HepG2 (cell line): Measurements from ENCODE around the gene ITGB3. TPM values are rescaled to one million over a fixed set of nuclear protein-coding genes. Genes with fewer than 3 reads are reported as not detected.
A peak's percentile ranks its signal among the peaks of the same experiment; 100 is the strongest.

Source experiments
- FOXK2 ChIP-seq: fragments of 450-650 bp; IDR thresholded peaks from 2 replicates; pipeline ENCODE4 v1.6.1; 2016
- HOXA7 ChIP-seq: sonication (generic); formaldehyde crosslinking; IDR thresholded peaks from 2 replicates; pipeline ENCODE4 v1.8.1; 2022; ENCODE audit warnings: mild to moderate bottlenecking, missing genetic modification reagents, moderate library complexity
- JUNB ChIP-seq: sonication (generic); formaldehyde crosslinking; IDR thresholded peaks from 2 replicates; pipeline ENCODE4 v1.8.0; 2022; ENCODE audit warnings: missing genetic modification reagents, mild to moderate bottlenecking, borderline replicate concordance
- LCORL ChIP-seq, 2 experiments: fragments of 450-650 bp in 1 of 2; sonication (generic) in 1 of 2; formaldehyde crosslinking in 1 of 2; IDR thresholded peaks; 2 replicates each; pipeline versions ENCODE4 v1.5.0 to v1.6.1; 2017 to 2020; ENCODE audit warnings: antibody characterized with exemption in 1 of 2, missing genetic modification reagents in 1 of 2
- MTA1 ChIP-seq: sonication (generic); formaldehyde crosslinking; IDR thresholded peaks from 2 replicates; pipeline ENCODE4 v1.4.0; 2020; ENCODE audit warnings: missing genetic modification reagents, mild to moderate bottlenecking, borderline replicate concordance
- PHF21A ChIP-seq: sonication (generic); formaldehyde crosslinking; IDR thresholded peaks from 2 replicates; pipeline ENCODE4 v1.5.0; 2020; ENCODE audit warnings: mild to moderate bottlenecking, missing genetic modification reagents
- RBFOX2 ChIP-seq: fragments of 200-400 bp; formaldehyde crosslinking; IDR thresholded peaks from 2 replicates; pipeline ENCODE4 v1.6.1; 2017; ENCODE audit warnings: low read depth, mild to moderate bottlenecking, low read length
- ZBTB20 ChIP-seq: sonication (generic); formaldehyde crosslinking; IDR thresholded peaks from 2 replicates; pipeline ENCODE4 v1.8.1; 2023; ENCODE audit warnings: missing genetic modification reagents, low read depth, mild to moderate bottlenecking, borderline replicate concordance
- ZNF441 ChIP-seq: sonication (generic); formaldehyde crosslinking; IDR thresholded peaks from 2 replicates; pipeline ENCODE4 v1.7.0; 2021; ENCODE audit warnings: missing genetic modification reagents, borderline replicate concordance
- ZNF574 ChIP-seq: sonication (generic); formaldehyde crosslinking; IDR thresholded peaks from 2 replicates; pipeline ENCODE4 v1.4.0; 2020; ENCODE audit warnings: missing genetic modification reagents
- ZSCAN12 ChIP-seq: sonication (generic); formaldehyde crosslinking; IDR thresholded peaks from 2 replicates; pipeline ENCODE4 v1.9.0; 2021; ENCODE audit warnings: mild to moderate bottlenecking, missing genetic modification reagents
- polyA plus RNA-seq, 8 experiments: library from polyadenylated mRNA; depleted of rRNA in 3 of 8; stranded (reverse) in 7 of 8; unstranded in 1 of 8; fragments of >200 nt; fragmentation: Illumina TruSeq in 4 of 8; extraction: Trizol in 4 of 8; gene quantifications; 2 replicates each; pipeline versions ENCODE4 v1.2.1 to v1.2.3, GENCODE V29; 2011 to 2016; ENCODE audit warnings: low read depth in 4 of 8, missing spikeins in 1 of 8, mixed read lengths in 1 of 8; ENCODE audit not compliant: insufficient read depth in 1 of 8
- total RNA-seq, 5 experiments: library from RNA; depleted of rRNA; stranded (reverse); fragments of >200 nt; fragmentation: Illumina TruSeq; extraction: Trizol; gene quantifications; 2 replicates each; pipeline ENCODE4 v1.2.3, GENCODE V29; 2016; ENCODE audit warnings: low read depth in 1 of 5
- TF ChIP-seq, protein P1 (sequence below): sonication (generic); formaldehyde crosslinking; IDR thresholded peaks from 2 replicates; pipeline ENCODE4 v1.5.0; 2020; ENCODE audit warnings: mild to moderate bottlenecking, missing genetic modification reagents
- TF ChIP-seq, protein P2 (sequence below): sonication (generic); formaldehyde crosslinking; IDR thresholded peaks from 2 replicates; pipeline ENCODE4 v1.4.0; 2020; ENCODE audit warnings: missing genetic modification reagents, mild to moderate bottlenecking, borderline replicate concordance
- TF ChIP-seq, protein P3 (sequence below): sonication (generic); formaldehyde crosslinking; IDR thresholded peaks from 2 replicates; pipeline ENCODE4 v1.5.0; 2020; ENCODE audit warnings: mild to moderate bottlenecking, missing genetic modification reagents, moderate library complexity
- TF ChIP-seq, protein P4 (sequence below): sonication (generic); formaldehyde crosslinking; IDR thresholded peaks from 2 replicates; pipeline ENCODE4 v1.4.0; 2020; ENCODE audit warnings: mild to moderate bottlenecking, low read depth, missing genetic modification reagents

Gene ITGB3
- total and polyA plus RNA-seq, 2 of the 13 experiments (the other 11 are each of a cell fraction or from before 2014, with no cell fraction given), result 0.09 to 0.31 TPM

- TF ChIP-seq, protein P1, sequence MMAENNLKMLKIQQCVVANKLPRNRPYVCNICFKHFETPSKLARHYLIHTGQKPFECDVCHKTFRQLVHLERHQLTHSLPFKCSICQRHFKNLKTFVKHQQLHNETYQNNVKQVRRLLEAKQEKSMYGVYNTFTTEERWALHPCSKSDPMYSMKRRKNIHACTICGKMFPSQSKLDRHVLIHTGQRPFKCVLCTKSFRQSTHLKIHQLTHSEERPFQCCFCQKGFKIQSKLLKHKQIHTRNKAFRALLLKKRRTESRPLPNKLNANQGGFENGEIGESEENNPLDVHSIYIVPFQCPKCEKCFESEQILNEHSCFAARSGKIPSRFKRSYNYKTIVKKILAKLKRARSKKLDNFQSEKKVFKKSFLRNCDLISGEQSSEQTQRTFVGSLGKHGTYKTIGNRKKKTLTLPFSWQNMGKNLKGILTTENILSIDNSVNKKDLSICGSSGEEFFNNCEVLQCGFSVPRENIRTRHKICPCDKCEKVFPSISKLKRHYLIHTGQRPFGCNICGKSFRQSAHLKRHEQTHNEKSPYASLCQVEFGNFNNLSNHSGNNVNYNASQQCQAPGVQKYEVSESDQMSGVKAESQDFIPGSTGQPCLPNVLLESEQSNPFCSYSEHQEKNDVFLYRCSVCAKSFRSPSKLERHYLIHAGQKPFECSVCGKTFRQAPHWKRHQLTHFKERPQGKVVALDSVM, result peak; percentile 17; the same call in 1 of the 2 replicates
- TF ChIP-seq JUNB (CRISPR knock-in tag), result no peak
- TF ChIP-seq, protein P2, sequence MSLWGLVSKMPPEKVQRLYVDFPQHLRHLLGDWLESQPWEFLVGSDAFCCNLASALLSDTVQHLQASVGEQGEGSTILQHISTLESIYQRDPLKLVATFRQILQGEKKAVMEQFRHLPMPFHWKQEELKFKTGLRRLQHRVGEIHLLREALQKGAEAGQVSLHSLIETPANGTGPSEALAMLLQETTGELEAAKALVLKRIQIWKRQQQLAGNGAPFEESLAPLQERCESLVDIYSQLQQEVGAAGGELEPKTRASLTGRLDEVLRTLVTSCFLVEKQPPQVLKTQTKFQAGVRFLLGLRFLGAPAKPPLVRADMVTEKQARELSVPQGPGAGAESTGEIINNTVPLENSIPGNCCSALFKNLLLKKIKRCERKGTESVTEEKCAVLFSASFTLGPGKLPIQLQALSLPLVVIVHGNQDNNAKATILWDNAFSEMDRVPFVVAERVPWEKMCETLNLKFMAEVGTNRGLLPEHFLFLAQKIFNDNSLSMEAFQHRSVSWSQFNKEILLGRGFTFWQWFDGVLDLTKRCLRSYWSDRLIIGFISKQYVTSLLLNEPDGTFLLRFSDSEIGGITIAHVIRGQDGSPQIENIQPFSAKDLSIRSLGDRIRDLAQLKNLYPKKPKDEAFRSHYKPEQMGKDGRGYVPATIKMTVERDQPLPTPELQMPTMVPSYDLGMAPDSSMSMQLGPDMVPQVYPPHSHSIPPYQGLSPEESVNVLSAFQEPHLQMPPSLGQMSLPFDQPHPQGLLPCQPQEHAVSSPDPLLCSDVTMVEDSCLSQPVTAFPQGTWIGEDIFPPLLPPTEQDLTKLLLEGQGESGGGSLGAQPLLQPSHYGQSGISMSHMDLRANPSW, result no peak
- TF ChIP-seq RBFOX2, result no peak
- TF ChIP-seq LCORL (IDR thresholded peaks at IDR 0.05), result no peak
- peak; percentile 35; the same call in 1 of the 2 replicates for TF ChIP-seq LCORL (CRISPR knock-in tag; IDR thresholded peaks at IDR 0.05)
- TF ChIP-seq FOXK2, result no peak
- TF ChIP-seq ZNF441 (CRISPR knock-in tag), result peak; percentile 51; the same call in 1 of the 2 replicates
- TF ChIP-seq ZNF574, result peak; percentile 71
- TF ChIP-seq, protein P3, sequence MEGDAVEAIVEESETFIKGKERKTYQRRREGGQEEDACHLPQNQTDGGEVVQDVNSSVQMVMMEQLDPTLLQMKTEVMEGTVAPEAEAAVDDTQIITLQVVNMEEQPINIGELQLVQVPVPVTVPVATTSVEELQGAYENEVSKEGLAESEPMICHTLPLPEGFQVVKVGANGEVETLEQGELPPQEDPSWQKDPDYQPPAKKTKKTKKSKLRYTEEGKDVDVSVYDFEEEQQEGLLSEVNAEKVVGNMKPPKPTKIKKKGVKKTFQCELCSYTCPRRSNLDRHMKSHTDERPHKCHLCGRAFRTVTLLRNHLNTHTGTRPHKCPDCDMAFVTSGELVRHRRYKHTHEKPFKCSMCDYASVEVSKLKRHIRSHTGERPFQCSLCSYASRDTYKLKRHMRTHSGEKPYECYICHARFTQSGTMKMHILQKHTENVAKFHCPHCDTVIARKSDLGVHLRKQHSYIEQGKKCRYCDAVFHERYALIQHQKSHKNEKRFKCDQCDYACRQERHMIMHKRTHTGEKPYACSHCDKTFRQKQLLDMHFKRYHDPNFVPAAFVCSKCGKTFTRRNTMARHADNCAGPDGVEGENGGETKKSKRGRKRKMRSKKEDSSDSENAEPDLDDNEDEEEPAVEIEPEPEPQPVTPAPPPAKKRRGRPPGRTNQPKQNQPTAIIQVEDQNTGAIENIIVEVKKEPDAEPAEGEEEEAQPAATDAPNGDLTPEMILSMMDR, result peak; percentile 69
- no peak for TF ChIP-seq ZSCAN12 (CRISPR knock-in tag)
- 0 out of 2 replicates have a peak, but pooled peaks have one; percentile 30 for TF ChIP-seq ZBTB20 (CRISPR knock-in tag)
- TF ChIP-seq HOXA7 (CRISPR knock-in tag), result no peak
- peak; percentile 88; the same call in 1 of the 2 replicates for TF ChIP-seq MTA1 (CRISPR knock-in tag)
- 0 out of 2 replicates have a peak, but pooled peaks have one; percentile 43 for TF ChIP-seq PHF21A (CRISPR knock-in tag)
- TF ChIP-seq, protein P4, sequence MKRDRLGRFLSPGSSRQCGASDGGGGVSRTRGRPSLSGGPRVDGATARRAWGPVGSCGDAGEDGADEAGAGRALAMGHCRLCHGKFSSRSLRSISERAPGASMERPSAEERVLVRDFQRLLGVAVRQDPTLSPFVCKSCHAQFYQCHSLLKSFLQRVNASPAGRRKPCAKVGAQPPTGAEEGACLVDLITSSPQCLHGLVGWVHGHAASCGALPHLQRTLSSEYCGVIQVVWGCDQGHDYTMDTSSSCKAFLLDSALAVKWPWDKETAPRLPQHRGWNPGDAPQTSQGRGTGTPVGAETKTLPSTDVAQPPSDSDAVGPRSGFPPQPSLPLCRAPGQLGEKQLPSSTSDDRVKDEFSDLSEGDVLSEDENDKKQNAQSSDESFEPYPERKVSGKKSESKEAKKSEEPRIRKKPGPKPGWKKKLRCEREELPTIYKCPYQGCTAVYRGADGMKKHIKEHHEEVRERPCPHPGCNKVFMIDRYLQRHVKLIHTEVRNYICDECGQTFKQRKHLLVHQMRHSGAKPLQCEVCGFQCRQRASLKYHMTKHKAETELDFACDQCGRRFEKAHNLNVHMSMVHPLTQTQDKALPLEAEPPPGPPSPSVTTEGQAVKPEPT, result no peak
These were observed at the start of gene ITGB3 (continued) for GRCh38 chr17:47253541-47254402.
